Lung microvascular endothelial cell (primary cell): ENCODE measurements around the gene ZNF165. TPM values are rescaled to one million over a fixed set of nuclear protein-coding genes. Genes with fewer than 3 reads are reported as not detected.
"Not testable (repeated sequence)": the region's sequence is repeated elsewhere in the genome, so short reads cannot be mapped to it uniquely, and the experiment has no call there.

Experiments used
- DNase-seq, 2 donors: peaks; one replicate each; pipeline versions ENCODE4 v3.0.0 to v3.0.0-alpha.2; 2010; ENCODE audit warnings: low read depth in 2 of 2
- total RNA-seq: library from RNA; depleted of rRNA; stranded (reverse); fragments of >200 nt; gene quantifications from 2 replicates; pipeline ENCODE4 v1.2.1, GENCODE V29; 2014

ZNF165 gene
- 0.20 and 0.22 TPM in 2 replicates for total RNA-seq

- DNase-seq = peak in 1 of 2 donors; percentile 4
Observed at GRCh38 chr6:28080381-28080630, at the start of gene ZNF165. ZNF165 (plus strand) TSS chr6:28080568; CDS start chr6:28085481, 4,913 bp downstream.

- DNase-seq = no peak
Observed at GRCh38 chr6:28053584-28053983, 26.8 kb upstream of the ZNF165 start.

GRCh38 chr6:28060405-28060804, 20.0 kb upstream of the ZNF165 start:
- DNase-seq = no peak

DNA sequence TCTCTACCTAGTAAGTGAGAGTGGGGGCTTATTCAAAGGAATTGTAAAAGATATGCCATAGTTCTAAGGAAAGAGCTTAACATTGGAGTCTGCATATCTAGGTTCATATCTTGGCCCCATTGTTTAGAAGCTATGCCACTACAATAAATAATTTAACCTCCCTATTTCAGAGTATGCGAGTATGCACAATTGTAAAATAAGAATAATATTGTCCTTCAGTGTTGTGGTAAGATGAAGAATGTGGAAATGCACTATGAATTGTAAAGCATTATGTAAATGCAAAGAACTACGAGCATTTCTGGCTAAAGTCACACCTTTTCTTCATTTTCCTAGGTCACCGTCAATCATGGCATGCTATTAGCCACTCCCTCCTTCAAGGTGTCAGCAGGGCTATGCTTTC, 16.1 kb upstream of the ZNF165 start:
- no peak for DNase-seq

GRCh38 chr6:28068067-28068466, 12.3 kb upstream of the ZNF165 start:
- no peak for DNase-seq

DNA sequence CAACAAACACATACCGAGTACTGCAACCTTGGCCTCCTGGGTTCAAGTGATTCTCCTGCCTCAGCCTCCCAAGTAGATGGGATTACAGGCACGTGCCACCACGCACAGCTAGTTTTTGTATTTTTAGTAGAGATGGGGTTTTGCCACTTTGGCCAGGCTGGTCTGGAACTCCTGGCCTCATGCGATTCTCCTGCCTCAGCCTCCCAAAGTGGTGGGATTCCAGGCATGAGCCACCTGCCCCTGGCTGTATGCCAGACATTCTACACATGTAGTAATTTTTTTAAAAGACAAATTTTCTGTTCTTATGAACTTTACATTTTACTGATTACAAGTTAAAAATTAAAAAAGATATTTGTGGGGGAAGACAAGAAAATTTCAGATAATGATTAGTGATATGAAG, 9.4 kb upstream of the ZNF165 start:
- DNase-seq = not testable (repeated sequence)

DNA sequence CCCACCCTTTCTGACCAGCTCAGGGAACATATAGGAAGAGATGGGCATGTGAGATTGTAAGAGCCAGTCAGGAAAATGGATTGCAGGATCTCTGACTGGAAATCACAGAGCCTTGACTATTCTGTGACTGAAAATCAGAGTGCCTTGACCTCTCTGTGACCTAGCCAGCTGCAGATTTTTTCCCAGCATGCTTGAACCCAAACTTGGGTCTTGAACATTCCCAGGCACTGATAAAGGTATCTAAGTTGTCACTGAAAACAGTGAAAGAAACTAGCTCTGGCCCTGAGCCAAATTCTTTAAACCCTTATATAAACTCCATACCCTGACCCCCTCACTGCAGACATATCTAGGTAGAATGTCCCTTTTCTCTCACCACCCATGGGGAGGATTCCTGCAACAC, 2.3 kb upstream of the ZNF165 start:
- no peak for DNase-seq

DNA sequence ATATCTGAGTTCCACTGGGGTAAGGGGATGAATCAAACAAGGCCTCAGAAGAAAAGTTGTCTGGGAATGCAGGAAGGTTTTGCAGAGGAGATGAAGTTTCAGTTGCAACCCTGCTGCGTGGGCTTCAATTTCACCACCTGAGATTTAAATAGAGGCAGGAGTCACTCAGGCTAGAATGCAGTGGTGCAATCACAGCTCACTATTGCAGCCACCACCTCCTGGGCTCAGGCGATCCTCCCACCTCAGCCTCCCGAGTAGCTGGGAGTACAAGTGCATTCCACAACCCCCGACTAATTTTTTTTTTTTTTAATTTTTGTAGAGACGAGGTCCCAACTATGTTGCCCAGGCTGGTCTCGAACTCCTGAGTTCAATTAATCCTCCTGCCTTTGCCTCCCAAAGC, 1.5 kb upstream of the ZNF165 start:
- DNase-seq = no peak

GRCh38 chr6:28080631-28081485, 490 bp downstream of the ZNF165 start:
- DNase-seq = peak; percentile 96 to 97

DNA sequence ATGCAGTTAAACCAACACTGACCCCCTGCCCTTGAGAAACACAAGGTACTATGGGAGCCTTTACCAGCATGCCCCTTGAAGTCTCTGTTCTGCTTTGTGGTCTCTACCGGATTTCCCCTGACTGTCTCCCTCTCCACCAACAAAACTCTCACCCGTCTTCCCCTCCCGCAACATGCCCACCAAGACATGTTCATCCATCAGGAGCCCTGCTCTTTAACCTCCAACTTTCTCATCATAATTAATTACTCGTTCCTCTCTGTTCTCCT, 1.1 kb downstream of the ZNF165 start:
- DNase-seq = no peak

- DNase-seq = no peak
Observed at GRCh38 chr6:28082939-28083338, 2.6 kb downstream of the ZNF165 start.

- DNase-seq = no peak
Observed at GRCh38 chr6:28089054-28089453, 8.7 kb downstream of the ZNF165 start.

DNA sequence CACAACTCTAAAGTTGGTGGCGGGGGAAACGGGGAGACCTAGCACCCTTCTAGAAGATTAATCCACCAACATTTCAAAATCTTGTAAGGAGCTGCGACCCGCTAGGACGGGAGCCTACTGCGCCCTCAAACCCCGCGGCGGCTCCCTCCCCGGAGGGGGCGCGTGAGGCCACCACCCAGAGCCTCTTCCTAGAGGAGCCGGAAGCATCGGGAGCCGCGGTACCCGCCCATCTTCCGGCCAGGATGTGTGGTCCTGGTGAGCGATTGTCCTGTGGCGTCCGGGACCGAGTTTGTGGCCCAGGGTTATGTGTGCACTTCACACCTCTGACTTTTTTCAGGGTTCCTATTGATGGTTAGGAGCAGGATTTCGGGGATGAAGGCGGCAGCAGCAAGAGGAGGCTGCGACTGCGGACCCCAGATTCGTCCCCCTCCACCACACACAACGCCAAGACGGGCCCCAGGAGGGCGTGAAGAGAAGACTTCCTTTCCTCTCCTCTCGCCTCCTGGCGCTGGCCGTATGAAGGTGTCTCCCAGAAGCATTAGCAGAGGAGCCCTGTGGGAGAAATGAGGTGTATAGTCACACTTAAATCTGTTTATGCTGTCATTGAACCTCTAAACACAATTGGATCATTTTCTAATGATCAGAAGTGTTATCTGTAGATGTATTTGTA, 10.7 kb downstream of the ZNF165 start:
- no peak for DNase-seq

DNA sequence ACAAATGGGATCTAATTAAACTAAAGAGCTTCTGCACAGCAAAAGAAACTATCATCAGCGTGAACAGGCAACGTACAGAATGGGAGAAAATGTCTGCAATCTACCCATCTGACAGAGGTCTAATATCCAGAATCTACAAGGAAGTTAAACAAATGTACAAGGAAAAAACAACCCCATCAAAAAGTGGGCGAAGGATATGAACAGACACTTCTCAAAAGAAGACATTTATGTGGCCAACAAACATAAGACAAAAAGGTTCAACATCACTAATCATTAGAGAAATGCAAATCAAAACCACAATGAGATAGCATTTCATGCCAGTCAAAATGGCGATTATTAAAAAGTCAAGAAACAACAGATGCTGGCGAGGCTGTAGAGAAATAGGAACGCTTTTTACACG, 21.9 kb downstream of the ZNF165 start:
- not testable (repeated sequence) for DNase-seq

GRCh38 chr6:28102699-28103098, 22.3 kb downstream of the ZNF165 start:
- DNase-seq = not testable (repeated sequence)

GRCh38 chr6:28104392-28105244, 24.2 kb downstream of the ZNF165 start:
- peak; percentile 60 to 73 for DNase-seq

DNA sequence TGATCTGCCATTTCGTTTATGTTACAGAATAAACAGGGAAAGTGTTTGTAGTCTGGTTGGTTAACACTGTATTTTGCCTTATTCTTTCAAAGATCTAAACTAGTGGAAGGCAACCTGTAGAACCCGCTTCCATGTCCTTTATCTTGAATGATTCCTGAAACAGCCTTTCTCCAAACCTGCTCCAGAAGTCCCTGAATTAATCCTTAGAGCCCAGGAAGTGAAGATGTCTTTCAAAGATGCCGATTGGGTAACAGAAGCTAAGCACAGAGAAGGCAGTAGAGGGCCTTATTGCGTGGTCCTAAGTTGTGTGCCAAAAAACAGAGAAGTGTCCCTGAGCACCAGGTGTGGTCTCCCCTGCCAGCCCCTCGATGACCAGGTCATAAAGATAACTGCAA, 24.9 kb downstream of the ZNF165 start:
- no peak for DNase-seq

GRCh38 chr6:28107506-28107905, 27.1 kb downstream of the ZNF165 start:
- no peak for DNase-seq

- DNase-seq = no peak
Observed at GRCh38 chr6:28111964-28112363, 31.6 kb downstream of the ZNF165 start.

- DNase-seq = no peak
Observed at GRCh38 chr6:28115799-28116198, 35.4 kb downstream of the ZNF165 start.

DNA sequence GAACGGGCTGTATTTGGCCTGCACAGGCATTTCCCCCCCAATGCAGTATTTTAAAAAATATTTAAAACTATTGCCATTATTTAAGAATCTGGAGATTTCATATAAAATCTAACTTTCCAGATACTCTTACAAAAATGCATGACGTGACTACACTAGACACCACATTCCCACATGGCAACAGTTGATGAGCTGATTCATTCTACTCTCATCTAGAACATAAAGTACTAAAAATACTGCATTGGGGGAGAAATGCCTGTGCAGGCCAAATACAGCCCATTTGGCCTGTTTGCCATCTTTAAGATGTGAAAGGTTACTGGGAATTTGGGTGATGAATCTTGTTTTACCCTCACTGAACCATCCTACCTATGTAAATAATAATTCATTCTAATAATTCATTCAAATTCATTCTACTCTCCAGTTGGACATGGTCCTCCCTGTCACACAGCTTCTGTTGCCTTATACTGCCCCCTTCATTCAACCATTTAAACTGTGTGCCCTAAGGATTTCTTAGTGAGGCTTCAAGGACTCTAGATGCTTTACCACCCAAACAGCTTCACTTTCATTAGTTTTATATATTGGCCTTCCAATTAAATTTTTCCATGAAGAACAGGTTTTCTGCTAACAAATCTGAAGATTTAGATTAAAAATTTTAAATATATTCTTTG, 37.1 kb downstream of the ZNF165 start:
- DNase-seq = no peak

GRCh38 chr6:28118217-28118616, 37.8 kb downstream of the ZNF165 start:
- no peak for DNase-seq
